Measurements from ENCODE around the gene CDC27. TPM values are rescaled to one million over a fixed set of nuclear protein-coding genes. Genes with fewer than 3 reads are reported as not detected.

Gene CDC27
- total and polyA plus RNA-seq, 5 donors from 2014 or later: 63.5 to 114 (median 95.5) TPM

Other genes starting within 250 kb of the CDC27 start
- not detected for gene RPRML, start 210.0 kb downstream of the CDC27 start, total RNA-seq
- gene RPRML, start 210.0 kb downstream of the CDC27 start, polyA plus RNA-seq: not detected
- gene MYL4, start 20.1 kb upstream of the CDC27 start, total RNA-seq: not detected
- not detected for gene MYL4, start 20.1 kb upstream of the CDC27 start, polyA plus RNA-seq
- gene ITGB3, start 64.5 kb upstream of the CDC27 start, total RNA-seq: 18.4 TPM
- gene ITGB3, start 64.5 kb upstream of the CDC27 start, polyA plus RNA-seq: under 1 TPM in 1 of 4 donors, not detected in 3; 0.05 TPM
- 5.7 TPM for gene EFCAB13, start 134.7 kb upstream of the CDC27 start, total RNA-seq
- 1 to 10 TPM; 2.3 to 8.3 (median 2.9) TPM for gene EFCAB13, start 134.7 kb upstream of the CDC27 start, polyA plus RNA-seq

All from CD4-positive, CD25-positive, alpha-beta regulatory T cell (primary cell).